ENCODE measurements around the gene CFAP99.

- TF ChIP-seq ZNF274 (IDR thresholded peaks at IDR 0.05; ENCODE audit: low read depth, low read length) = no peak
- TF ChIP-seq SUZ12 (IDR thresholded peaks at IDR 0.05; ENCODE audit: extremely low read depth, insufficient read depth, insufficient read length) = no peak
These were observed 81.8 kb downstream of the CFAP99 start for GRCh38 chr4:2500547-2500946.

Measured in NT2/D1 (cell line).